ENCODE data around the gene AAGAB.

The AAGAB gene

GRCh38 chr15:67183443-67184169 is 70.9 kb downstream of the AAGAB start:
- Mint-ChIP-seq H3K36me3 (ENCODE audit: low read depth) (peaks cover 65% of the 10 kb centered on the region), H3K9me3 (no peaks in the 10 kb centered on the region), H3K27me3 (ENCODE audit: low read depth, poor library complexity) (peaks cover 3% of the 10 kb centered on the region), H3K27ac (no peak overlapping the region), H3K4me1 (peaks cover 11% of the 10 kb centered on the region), H3K4me3 (no peak overlapping the region)
- TF ChIP-seq CTCF (IDR thresholded peaks at IDR 0.05): no peak
- DNase-seq: no peak

- no peak for TF ChIP-seq CTCF (IDR thresholded peaks at IDR 0.05)
- no peak for DNase-seq
- Mint-ChIP-seq H3K4me1 (peaks cover 32% of the 10 kb centered on the region), H3K9me3 (no peaks in the 10 kb centered on the region), H3K4me3 (no peak overlapping the region), H3K27ac (no peak overlapping the region), H3K36me3 (ENCODE audit: low read depth) (peaks cover 60% of the 10 kb centered on the region), H3K27me3 (ENCODE audit: low read depth, poor library complexity) (peaks cover 3% of the 10 kb centered on the region)
Observed at GRCh38 chr15:67181221-67181639, 73.2 kb downstream of the AAGAB start.

GRCh38 chr15:67180514-67181191 is 73.8 kb downstream of the AAGAB start:
- Mint-ChIP-seq H3K36me3 (ENCODE audit: low read depth) (peaks cover 56% of the 10 kb centered on the region), H3K27me3 (ENCODE audit: low read depth, poor library complexity) (peaks cover 3% of the 10 kb centered on the region), H3K27ac (no peak overlapping the region), H3K4me3 (no peak overlapping the region), H3K4me1 (peaks cover 38% of the 10 kb centered on the region), H3K9me3 (no peaks in the 10 kb centered on the region)
- no peak for TF ChIP-seq CTCF (IDR thresholded peaks at IDR 0.05)
- DNase-seq: no peak

- no peak overlapping the region for H3K27ac Mint-ChIP-seq
Observed at GRCh38 chr15:67180035-67180434, 74.4 kb downstream of the AAGAB start.

GRCh38 chr15:67179411-67179995 is 75.0 kb downstream of the AAGAB start:
- Mint-ChIP-seq H3K27me3 (ENCODE audit: low read depth, poor library complexity) (peaks cover 3% of the 10 kb centered on the region), H3K27ac (no peak overlapping the region), H3K4me1 (peaks cover 42% of the 10 kb centered on the region), H3K36me3 (ENCODE audit: low read depth) (peaks cover 46% of the 10 kb centered on the region), H3K9me3 (no peaks in the 10 kb centered on the region), H3K4me3 (no peak overlapping the region)
- no peak for TF ChIP-seq CTCF (IDR thresholded peaks at IDR 0.05)
- DNase-seq: no peak

More at GRCh38 chr15:67180035-67180434, 74.4 kb downstream of the AAGAB start:
- peaks cover 40% of the 10 kb centered on the region for H3K4me1 Mint-ChIP-seq
- H3K27me3 Mint-ChIP-seq (ENCODE audit: low read depth, poor library complexity): peaks cover 3% of the 10 kb centered on the region
- H3K9me3 Mint-ChIP-seq: no peaks in the 10 kb centered on the region
- no peak overlapping the region for H3K4me3 Mint-ChIP-seq
- no peak for DNase-seq
- TF ChIP-seq CTCF (IDR thresholded peaks at IDR 0.05): no peak
- H3K36me3 Mint-ChIP-seq (ENCODE audit: low read depth): peaks cover 49% of the 10 kb centered on the region
